Measurements from ENCODE around the gene POFUT1. TPM values are rescaled to one million over a fixed set of nuclear protein-coding genes. Genes with fewer than 3 reads are reported as not detected.

POFUT1 gene
- total RNA-seq, 1 experiment from 2014 or later = 51.3 TPM

GRCh38 chr20:32163951-32164350 lies 43.7 kb upstream of the POFUT1 start:
- POLR2A ChIA-PET (ENCODE audit: unreplicated experiment) = no interaction called here
- no peak overlapping the region for H3K4me2 ChIP-seq
- CTCF ChIA-PET = no interaction called here
- no peaks in the 10 kb centered on the region for H3K9me2 ChIP-seq (ENCODE audit: insufficient read depth)
- H2AFZ ChIP-seq = no peak overlapping the region
- H3K79me2 ChIP-seq (ENCODE audit: low read depth) = no peaks in the 10 kb centered on the region
- H3F3A ChIP-seq (ENCODE audit: insufficient read depth, low read depth) = no peaks in the 10 kb centered on the region; the same call in 1 of the 2 replicates
- intact Hi-C loops (cut with micrococcal nuclease; ENCODE audit: unreplicated experiment) = no loop called here
- no TSS peak for BruUV-seq (replicated peaks)
- no peaks in the 10 kb centered on the region for H3K4me1 ChIP-seq (replicated peaks; ENCODE audit: insufficient read depth)
- TF ChIP-seq EZH2 (IDR thresholded peaks at IDR 0.05; ENCODE audit: low read depth) = no peak
- TF ChIP-seq, protein P1, sequence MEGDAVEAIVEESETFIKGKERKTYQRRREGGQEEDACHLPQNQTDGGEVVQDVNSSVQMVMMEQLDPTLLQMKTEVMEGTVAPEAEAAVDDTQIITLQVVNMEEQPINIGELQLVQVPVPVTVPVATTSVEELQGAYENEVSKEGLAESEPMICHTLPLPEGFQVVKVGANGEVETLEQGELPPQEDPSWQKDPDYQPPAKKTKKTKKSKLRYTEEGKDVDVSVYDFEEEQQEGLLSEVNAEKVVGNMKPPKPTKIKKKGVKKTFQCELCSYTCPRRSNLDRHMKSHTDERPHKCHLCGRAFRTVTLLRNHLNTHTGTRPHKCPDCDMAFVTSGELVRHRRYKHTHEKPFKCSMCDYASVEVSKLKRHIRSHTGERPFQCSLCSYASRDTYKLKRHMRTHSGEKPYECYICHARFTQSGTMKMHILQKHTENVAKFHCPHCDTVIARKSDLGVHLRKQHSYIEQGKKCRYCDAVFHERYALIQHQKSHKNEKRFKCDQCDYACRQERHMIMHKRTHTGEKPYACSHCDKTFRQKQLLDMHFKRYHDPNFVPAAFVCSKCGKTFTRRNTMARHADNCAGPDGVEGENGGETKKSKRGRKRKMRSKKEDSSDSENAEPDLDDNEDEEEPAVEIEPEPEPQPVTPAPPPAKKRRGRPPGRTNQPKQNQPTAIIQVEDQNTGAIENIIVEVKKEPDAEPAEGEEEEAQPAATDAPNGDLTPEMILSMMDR (conservative IDR thresholded peaks at IDR 0.05) = no peak
- peaks cover 17% of the 10 kb centered on the region for H3K36me3 ChIP-seq (ENCODE audit: low read depth)
- H3K9me3 ChIP-seq (ENCODE audit: insufficient read depth, low read depth) = no peaks in the 10 kb centered on the region
- H3K27ac ChIP-seq = no peak overlapping the region
- DNase-seq = no peak
- no peaks in the 10 kb centered on the region for H3K27me3 ChIP-seq (ENCODE audit: insufficient read depth, low read depth)
- no peaks in the 10 kb centered on the region for H4K20me1 ChIP-seq (ENCODE audit: insufficient read depth)
- no peak overlapping the region for H3K4me3 ChIP-seq

DNA sequence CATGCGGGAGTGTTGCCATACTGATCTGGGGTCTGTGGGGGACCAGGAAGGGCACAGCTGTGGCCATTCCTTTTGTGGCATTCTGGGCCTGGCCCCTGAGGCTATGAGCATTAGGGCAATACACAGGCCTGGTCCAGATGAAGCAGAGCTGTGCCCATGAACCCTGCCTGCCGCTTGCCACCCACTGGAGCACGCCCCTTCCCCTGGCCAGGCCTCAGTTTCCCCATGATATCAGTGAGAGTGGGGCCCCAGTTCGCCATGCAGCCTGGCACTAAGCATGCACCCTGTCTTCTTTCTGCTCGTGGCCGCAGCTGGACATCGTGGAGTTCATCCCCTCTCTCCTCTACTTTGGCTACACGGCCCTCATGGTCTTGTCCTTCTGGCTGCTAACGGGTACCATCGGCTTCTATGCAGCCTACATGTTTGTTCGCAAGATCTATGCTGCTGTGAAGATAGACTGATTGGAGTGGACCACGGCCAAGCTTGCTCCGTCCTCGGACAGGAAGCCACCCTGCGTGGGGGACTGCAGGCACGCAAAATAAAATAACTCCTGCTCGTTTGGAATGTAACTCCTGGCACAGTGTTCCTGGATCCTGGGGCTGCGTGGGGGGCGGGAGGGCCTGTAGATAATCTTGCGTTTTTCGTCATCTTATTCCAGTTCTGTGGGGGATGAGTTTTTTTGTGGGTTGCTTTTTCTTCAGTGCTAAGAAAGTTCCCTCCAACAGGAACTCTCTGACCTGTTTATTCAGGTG lies 42.5 kb upstream of the POFUT1 start:
- no peak for DNase-seq
- no peak overlapping the region for H2AFZ ChIP-seq
- H3K4me3 ChIP-seq = no peak overlapping the region
- no peaks in the 10 kb centered on the region; the same call in 1 of the 2 replicates for H3F3A ChIP-seq (ENCODE audit: insufficient read depth, low read depth)
- TF ChIP-seq EZH2 (IDR thresholded peaks at IDR 0.05; ENCODE audit: low read depth) = no peak
- TF ChIP-seq, protein P1 (conservative IDR thresholded peaks at IDR 0.05) = no peak
- POLR2A ChIA-PET (ENCODE audit: unreplicated experiment) = no interaction called here
- H3K79me2 ChIP-seq (ENCODE audit: low read depth) = no peaks in the 10 kb centered on the region
- H3K4me1 ChIP-seq (replicated peaks; ENCODE audit: insufficient read depth) = no peaks in the 10 kb centered on the region
- no peaks in the 10 kb centered on the region for H3K9me2 ChIP-seq (ENCODE audit: insufficient read depth)
- no peak overlapping the region for H3K27ac ChIP-seq
- CTCF ChIA-PET = no interaction called here
- H3K4me2 ChIP-seq = no peak overlapping the region
- H3K36me3 ChIP-seq (ENCODE audit: low read depth) = peaks cover 17% of the 10 kb centered on the region
- no peaks in the 10 kb centered on the region for H3K9me3 ChIP-seq (ENCODE audit: insufficient read depth, low read depth)
- intact Hi-C loops (cut with micrococcal nuclease; ENCODE audit: unreplicated experiment) = no loop called here
- no peaks in the 10 kb centered on the region for H4K20me1 ChIP-seq (ENCODE audit: insufficient read depth)
- no TSS peak for BruUV-seq (replicated peaks)
- no peaks in the 10 kb centered on the region for H3K27me3 ChIP-seq (ENCODE audit: insufficient read depth, low read depth)

- Histone ChIP-seq H2AFZ (no peak overlapping the region), H3K27me3 (ENCODE audit: insufficient read depth, low read depth) (no peaks in the 10 kb centered on the region), H3K79me2 (ENCODE audit: low read depth) (no peaks in the 10 kb centered on the region), H3K4me3 (no peak overlapping the region), H3K9me2 (ENCODE audit: insufficient read depth) (no peaks in the 10 kb centered on the region), H3K27ac (no peak overlapping the region), H3K9me3 (ENCODE audit: insufficient read depth, low read depth) (no peaks in the 10 kb centered on the region), H4K20me1 (ENCODE audit: insufficient read depth) (no peaks in the 10 kb centered on the region), H3K4me2 (no peak overlapping the region), H3F3A (ENCODE audit: insufficient read depth, low read depth) (no peaks in the 10 kb centered on the region; the same call in 1 of the 2 replicates), H3K36me3 (ENCODE audit: low read depth) (peaks cover 16% of the 10 kb centered on the region), H3K4me1 (replicated peaks; ENCODE audit: insufficient read depth) (no peaks in the 10 kb centered on the region)
- no peak for TF ChIP-seq EZH2 (IDR thresholded peaks at IDR 0.05; ENCODE audit: low read depth)
- TF ChIP-seq, protein P1 (conservative IDR thresholded peaks at IDR 0.05) = no peak
- no TSS peak for BruUV-seq (replicated peaks)
- ChIA-PET POLR2A (ENCODE audit: unreplicated experiment) (no interaction called here), CTCF (no interaction called here)
- no peak for DNase-seq
- intact Hi-C loops (cut with micrococcal nuclease; ENCODE audit: unreplicated experiment) = no loop called here
Observed at GRCh38 chr20:32165836-32166545, 41.7 kb upstream of the POFUT1 start.

All from PC-9 (cell line).